HEK293T (cell line): ENCODE measurements around the gene SCGB1C1.
"Not testable (repeated sequence)": the region's sequence is repeated elsewhere in the genome, so short reads cannot be mapped to it uniquely, and the experiment has no call there.

Experiments
- CTBP1 ChIP-seq: fragments of 450-650 bp; IDR thresholded peaks from 2 replicates; pipeline ENCODE4 v1.6.1; 2016; ENCODE audit warnings: borderline replicate concordance
- FOXA1 ChIP-seq: fragments of 450-650 bp; IDR thresholded peaks from 2 replicates; pipeline ENCODE4 v1.6.1; 2016; ENCODE audit warnings: mild to moderate bottlenecking
- FOXK2 ChIP-seq: fragments of 450-650 bp; IDR thresholded peaks from 2 replicates; pipeline ENCODE4 v1.6.1; 2016; ENCODE audit warnings: mild to moderate bottlenecking
- FOXM1 ChIP-seq: fragments of 450-650 bp; IDR thresholded peaks from 2 replicates; pipeline ENCODE4 v1.6.1; 2017; ENCODE audit warnings: mild to moderate bottlenecking, borderline replicate concordance
- LEF1 ChIP-seq: fragments of 450-650 bp; IDR thresholded peaks from 2 replicates; pipeline ENCODE4 v1.6.1; 2017; ENCODE audit warnings: mild to moderate bottlenecking, borderline replicate concordance
- SUZ12 ChIP-seq: fragments of 450-650 bp; IDR thresholded peaks from 2 replicates; pipeline ENCODE4 v1.6.1; 2016; ENCODE audit warnings: mild to moderate bottlenecking
- TARDBP ChIP-seq: fragments of 450-650 bp; IDR thresholded peaks from 2 replicates; pipeline ENCODE4 v1.6.1; 2016

- not testable (repeated sequence) for TF ChIP-seq SUZ12, LEF1, CTBP1, FOXM1, TARDBP, FOXA1, FOXK2
Observed at GRCh38 chr11:192674-193128, at the start of gene SCGB1C1.
